Activated CD4-positive, alpha-beta T cell treated with anti-CD3 and anti-CD28 coated beads, Interleukin-2, amount 50 U/mL, for 16 hours (primary cell): ENCODE data around the gene SLCO1B3.

Source experiments
- DNase-seq: peaks from one replicate; pipeline ENCODE4 v3.0.0-alpha.2; 2020

The SLCO1B3 gene

DNA sequence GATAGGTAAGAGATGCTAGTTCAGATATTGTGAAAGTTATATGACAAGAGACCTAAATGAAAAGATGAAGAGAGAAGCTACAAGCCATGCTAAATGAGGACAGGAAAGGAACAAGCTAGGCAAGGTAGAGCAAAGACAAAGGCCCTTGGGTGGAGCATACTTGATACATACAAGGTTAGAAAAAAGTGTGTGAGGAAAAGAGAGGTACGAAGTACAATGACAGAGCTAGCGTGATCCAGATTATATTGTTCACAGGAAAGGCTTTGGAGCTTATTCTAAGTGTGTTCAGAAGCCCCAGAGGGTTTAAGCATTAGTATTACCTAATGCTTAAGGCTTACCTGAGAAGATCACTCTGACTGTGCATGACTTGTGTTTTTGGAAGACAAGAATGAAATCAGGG is 75.0 kb downstream of the SLCO1B3 start:
- DNase-seq, result no peak

DNA sequence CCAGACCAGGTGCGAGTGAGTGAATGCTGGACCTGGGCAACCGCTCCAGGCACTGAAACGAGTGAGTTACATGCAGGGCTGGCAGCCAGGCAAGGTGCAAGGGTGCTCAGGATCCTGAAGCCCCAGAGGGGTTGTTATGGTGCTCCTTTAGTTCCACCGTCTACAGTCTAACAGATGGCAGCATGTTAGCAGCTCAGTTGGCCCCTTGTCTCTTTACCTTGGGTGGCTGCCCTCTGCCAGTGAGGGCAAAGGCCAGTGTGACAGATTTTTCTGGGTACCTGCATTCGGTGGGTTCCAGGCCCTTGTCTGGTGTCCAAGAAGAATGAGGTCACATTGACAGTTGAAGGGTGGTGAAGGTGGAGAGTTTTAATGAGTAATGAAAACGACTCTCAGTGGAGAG is 106.8 kb downstream of the SLCO1B3 start:
- DNase-seq, result no peak

DNA sequence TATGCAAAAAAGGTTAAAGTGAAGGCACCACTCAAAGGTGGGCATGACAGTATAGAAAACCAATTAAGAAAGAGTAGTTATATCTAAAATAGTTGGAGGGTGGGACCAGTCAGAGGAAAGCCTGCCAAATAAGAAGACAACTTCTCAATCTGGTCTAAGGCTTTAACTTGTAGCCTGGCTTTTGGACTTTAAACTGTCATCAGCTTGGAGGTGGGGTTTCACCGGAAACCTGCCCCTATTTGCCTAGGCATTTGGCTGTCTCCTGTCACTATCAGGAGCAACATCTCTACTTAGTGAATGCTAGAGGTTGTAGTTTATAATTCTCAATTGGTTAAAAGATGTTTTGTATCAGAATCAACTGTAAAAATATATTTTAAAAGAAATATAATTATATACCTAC is 107.3 kb downstream of the SLCO1B3 start:
- DNase-seq, result no peak

DNA sequence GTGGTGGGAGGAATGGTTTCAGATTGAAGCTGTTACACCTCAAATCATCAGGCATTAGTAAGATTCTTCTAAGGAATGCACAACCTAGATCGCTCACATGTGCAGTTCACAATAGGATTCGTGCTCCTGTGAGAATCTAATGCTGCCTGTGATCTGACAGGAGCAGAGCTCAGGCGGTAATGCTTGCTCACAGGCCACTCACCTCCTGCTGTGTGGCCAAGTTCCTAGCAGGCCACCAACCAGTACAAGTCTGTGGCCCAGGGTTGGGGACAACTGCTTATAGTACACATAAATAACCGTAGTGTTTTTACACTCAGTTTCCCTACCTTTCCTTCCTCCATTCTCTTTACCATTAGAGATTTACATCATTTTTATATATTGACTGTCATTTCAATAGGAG is 121.4 kb downstream of the SLCO1B3 start:
- no peak for DNase-seq

DNA sequence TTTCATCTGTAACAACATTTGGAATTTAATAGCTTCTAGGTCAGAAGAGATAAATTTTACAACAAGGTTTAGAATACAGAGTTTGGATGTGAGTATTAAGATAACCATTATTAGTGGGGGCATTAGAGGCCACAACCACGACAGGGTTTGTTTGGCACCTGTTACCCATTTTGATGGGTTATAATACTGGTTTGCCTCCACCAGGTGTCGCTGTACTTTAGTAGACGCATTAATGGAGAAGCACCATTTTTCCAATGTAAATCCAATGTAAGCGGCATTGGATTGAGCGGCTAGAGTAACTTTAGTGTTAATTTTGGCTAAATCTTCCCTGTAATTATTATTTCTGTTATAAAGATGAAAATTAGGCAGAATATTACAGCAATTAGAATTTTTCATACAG is 136.2 kb downstream of the SLCO1B3 start:
- peak; percentile 16 for DNase-seq

DNA sequence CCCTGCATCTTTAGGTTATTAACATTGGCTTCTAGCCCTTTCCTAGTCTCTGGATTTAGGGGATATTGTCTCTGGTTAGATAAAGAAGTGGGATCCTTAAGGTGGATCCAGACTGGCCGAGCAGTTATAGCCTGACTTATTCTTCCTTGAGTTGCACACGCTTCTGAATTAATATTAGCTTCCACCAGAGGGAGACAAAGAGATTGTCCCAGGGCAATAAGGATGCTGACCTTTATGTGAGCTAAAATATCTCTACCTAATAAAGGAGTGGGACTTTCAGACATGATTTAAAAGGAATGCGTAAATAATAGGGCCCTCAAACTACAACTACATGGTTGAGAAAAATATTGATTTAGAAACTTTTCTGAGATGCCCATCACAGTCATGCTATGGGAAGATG is 139.7 kb downstream of the SLCO1B3 start:
- peak; percentile 30 for DNase-seq

DNA sequence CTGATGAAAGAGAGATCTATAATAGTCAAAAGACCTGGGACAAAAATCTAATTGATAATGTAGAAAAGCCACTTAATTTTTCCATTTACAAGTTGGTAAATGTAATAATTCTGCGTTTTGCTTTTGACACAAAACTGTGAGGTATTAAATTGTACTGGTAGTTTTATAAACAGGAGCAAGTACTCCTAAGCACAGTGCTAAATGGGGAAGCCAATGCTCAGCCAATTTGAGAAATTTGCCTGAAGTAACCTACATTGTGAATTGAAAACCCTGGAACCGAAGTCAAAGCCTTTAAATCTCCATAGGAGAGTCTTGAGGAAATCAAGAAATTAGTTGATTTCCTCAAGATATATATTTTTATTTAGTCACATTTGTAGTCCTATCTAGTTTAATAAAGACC is 152.8 kb downstream of the SLCO1B3 start:
- no peak for DNase-seq

DNA sequence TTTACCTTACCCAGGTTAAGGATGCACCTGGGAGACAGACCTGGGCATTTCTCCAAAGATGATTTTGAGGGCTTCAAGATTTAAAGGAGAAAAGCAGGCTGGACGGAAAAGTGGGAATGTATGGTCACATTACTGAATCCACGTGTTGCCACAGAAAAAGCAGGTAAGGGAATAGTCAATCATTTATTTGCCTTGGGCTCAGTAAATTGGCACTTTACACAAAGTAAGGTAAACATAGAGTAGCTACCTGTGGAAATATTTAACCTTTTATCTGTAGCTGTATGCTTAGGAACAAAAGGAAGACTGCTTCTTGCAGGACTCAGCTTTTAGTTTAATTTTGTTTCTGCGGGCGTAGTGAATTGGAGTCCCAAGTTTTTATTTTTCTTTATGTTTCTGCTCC is 153.3 kb downstream of the SLCO1B3 start:
- DNase-seq, result no peak
